ENCODE measurements around the gene CLSTN3.

CLSTN3 gene

DNA sequence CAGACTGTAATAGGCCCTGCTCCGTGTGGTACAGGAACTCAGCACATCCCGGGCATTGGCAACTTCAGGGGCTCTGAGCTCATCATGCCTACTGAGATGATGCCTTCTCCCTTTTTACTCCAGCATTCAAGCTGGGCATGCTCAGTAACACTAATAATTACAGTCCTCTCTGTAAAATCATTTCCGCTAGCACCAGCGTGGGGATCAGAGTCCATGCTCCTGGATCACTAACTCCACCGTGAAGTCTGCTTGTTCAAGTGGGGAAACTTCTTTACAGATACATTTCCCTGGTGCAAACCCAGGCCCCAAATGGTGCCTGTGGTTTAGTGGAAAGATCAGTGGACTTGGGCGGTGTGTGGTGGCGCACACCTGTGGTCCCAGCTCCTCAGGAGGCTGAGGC, 16.7 kb downstream of the CLSTN3 start:
- TF ChIP-seq TAF1 (IDR thresholded peaks at IDR 0.05; ENCODE audit: borderline replicate concordance, insufficient read depth, low read length) (no peak), SIN3A (IDR thresholded peaks at IDR 0.05; ENCODE audit: borderline replicate concordance, insufficient read depth, low read length) (no peak), FOXP2 (optimal IDR thresholded peaks at IDR 0.05; ENCODE audit: borderline replicate concordance, extremely low read depth, extremely low read length, insufficient read depth) (no peak)
- TF ChIP-seq, protein P1, sequence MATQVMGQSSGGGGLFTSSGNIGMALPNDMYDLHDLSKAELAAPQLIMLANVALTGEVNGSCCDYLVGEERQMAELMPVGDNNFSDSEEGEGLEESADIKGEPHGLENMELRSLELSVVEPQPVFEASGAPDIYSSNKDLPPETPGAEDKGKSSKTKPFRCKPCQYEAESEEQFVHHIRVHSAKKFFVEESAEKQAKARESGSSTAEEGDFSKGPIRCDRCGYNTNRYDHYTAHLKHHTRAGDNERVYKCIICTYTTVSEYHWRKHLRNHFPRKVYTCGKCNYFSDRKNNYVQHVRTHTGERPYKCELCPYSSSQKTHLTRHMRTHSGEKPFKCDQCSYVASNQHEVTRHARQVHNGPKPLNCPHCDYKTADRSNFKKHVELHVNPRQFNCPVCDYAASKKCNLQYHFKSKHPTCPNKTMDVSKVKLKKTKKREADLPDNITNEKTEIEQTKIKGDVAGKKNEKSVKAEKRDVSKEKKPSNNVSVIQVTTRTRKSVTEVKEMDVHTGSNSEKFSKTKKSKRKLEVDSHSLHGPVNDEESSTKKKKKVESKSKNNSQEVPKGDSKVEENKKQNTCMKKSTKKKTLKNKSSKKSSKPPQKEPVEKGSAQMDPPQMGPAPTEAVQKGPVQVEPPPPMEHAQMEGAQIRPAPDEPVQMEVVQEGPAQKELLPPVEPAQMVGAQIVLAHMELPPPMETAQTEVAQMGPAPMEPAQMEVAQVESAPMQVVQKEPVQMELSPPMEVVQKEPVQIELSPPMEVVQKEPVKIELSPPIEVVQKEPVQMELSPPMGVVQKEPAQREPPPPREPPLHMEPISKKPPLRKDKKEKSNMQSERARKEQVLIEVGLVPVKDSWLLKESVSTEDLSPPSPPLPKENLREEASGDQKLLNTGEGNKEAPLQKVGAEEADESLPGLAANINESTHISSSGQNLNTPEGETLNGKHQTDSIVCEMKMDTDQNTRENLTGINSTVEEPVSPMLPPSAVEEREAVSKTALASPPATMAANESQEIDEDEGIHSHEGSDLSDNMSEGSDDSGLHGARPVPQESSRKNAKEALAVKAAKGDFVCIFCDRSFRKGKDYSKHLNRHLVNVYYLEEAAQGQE (IDR thresholded peaks at IDR 0.05; ENCODE audit: insufficient read depth in 1 of 2, low read depth in 2 of 2, low read length in 2 of 2): no peak

DNA sequence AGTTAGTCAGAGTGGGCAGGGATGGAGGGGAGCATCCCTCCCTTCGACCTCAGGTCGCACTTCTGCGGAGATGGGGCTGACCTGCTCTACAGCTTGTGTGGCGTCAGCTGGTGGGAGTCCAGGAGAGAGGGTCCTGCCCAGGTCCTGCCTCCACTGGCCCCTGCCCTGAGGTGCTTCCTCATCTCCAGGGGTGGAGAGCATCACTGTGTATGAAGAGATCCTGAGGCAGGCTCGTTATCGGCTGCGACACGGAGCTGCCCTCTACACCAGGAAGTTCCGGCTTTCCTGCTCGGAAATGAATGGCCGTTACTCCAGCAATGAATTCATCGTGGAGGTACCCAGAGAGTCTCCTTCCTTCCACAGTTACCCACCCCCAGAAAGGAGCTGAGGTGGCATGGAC, 20.2 kb downstream of the CLSTN3 start:
- TF ChIP-seq TAF1 (IDR thresholded peaks at IDR 0.05; ENCODE audit: borderline replicate concordance, insufficient read depth, low read length) (no peak), SIN3A (IDR thresholded peaks at IDR 0.05; ENCODE audit: borderline replicate concordance, insufficient read depth, low read length) (no peak), FOXP2 (optimal IDR thresholded peaks at IDR 0.05; ENCODE audit: borderline replicate concordance, extremely low read depth, extremely low read length, insufficient read depth) (no peak)
- TF ChIP-seq, protein P1 (IDR thresholded peaks at IDR 0.05; ENCODE audit: insufficient read depth in 1 of 2, low read depth in 2 of 2, low read length in 2 of 2): no peak

DNA sequence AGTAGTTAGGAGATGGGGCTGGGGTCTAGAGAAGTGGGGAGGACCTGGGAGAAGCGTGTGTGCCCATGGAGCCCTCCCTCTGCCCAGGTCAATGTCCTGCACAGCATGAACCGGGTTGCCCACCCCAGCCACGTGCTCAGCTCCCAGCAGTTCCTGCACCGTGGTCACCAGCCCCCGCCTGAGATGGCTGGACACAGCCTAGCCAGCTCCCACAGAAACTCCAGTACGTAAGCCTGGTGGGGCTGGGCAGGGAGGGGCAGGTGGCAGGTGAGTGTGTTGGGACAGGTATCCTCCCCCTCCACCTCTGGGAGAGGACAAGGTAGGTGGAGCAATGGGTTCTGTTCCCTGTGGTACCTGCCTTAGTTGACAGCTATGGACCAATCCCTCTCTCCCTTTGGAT, 20.7 kb downstream of the CLSTN3 start:
- TF ChIP-seq FOXP2 (optimal IDR thresholded peaks at IDR 0.05; ENCODE audit: borderline replicate concordance, extremely low read depth, extremely low read length, insufficient read depth) (no peak), TAF1 (IDR thresholded peaks at IDR 0.05; ENCODE audit: borderline replicate concordance, insufficient read depth, low read length) (no peak), SIN3A (IDR thresholded peaks at IDR 0.05; ENCODE audit: borderline replicate concordance, insufficient read depth, low read length) (no peak), POLR2AphosphoS5 (IDR thresholded peaks at IDR 0.05; ENCODE audit: low read depth, low read length) (no peak)
- TF ChIP-seq, protein P1 (IDR thresholded peaks at IDR 0.05; ENCODE audit: insufficient read depth in 1 of 2, low read depth in 2 of 2, low read length in 2 of 2): no peak

DNA sequence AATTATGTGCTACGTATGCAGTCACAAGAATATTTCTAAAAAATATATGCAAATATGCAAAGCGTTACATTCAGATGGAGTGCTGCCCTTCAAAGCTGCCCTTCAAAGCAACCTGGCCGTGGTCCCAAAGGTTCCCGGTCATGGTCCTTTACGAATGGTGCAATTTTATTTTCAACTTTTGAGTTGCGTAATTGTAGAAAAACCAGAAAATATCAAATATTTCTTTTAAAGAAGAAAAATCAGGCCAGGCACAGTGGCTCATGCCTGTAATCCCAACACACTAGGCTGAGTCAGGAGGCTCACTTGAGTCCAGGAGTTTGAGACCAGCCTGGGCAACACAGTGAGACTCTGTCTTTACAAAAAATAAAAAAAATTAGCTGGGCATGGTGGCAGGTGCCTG, 21.4 kb downstream of the CLSTN3 start:
- TF ChIP-seq, protein P1 (IDR thresholded peaks at IDR 0.05; ENCODE audit: insufficient read depth in 1 of 2, low read depth in 2 of 2, low read length in 2 of 2): no peak
- TF ChIP-seq TAF1 (IDR thresholded peaks at IDR 0.05; ENCODE audit: borderline replicate concordance, insufficient read depth, low read length) (no peak), SIN3A (IDR thresholded peaks at IDR 0.05; ENCODE audit: borderline replicate concordance, insufficient read depth, low read length) (no peak), FOXP2 (optimal IDR thresholded peaks at IDR 0.05; ENCODE audit: borderline replicate concordance, extremely low read depth, extremely low read length, insufficient read depth) (no peak), POLR2AphosphoS5 (IDR thresholded peaks at IDR 0.05; ENCODE audit: low read depth, low read length) (no peak)

DNA sequence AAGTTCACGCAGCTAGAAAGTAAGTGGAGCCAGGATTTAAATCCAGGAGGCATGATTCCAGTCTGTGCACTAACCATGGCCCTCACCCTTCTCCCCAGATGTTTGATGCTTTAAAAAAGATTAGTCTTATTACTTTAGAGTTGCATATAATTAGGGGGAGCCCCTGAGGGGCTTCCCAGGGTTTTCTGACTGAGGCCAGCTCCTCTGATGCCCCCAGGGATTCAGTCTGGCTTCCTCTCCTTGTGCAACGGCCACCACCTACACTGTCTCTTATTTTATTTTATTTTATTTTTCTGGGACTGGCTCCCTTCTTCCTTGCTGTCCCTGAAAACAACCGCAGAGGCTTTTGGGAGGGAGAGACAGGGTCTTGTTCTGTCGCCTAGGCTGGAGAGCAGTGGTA, 22.6 kb downstream of the CLSTN3 start:
- TF ChIP-seq, protein P1 (IDR thresholded peaks at IDR 0.05; ENCODE audit: insufficient read depth in 1 of 2, low read depth in 2 of 2, low read length in 2 of 2): no peak
- no peak for TF ChIP-seq POLR2AphosphoS5 (IDR thresholded peaks at IDR 0.05; ENCODE audit: low read depth, low read length)
- TF ChIP-seq FOXP2 (optimal IDR thresholded peaks at IDR 0.05; ENCODE audit: borderline replicate concordance, extremely low read depth, extremely low read length, insufficient read depth): no peak
- TF ChIP-seq TAF1 (IDR thresholded peaks at IDR 0.05; ENCODE audit: borderline replicate concordance, insufficient read depth, low read length): no peak
- no peak for TF ChIP-seq SIN3A (IDR thresholded peaks at IDR 0.05; ENCODE audit: borderline replicate concordance, insufficient read depth, low read length)

All from PFSK-1 (cell line).